GM21526 (cell line): ENCODE results near the gene GRK1.

Experiments
- ATAC-seq: cut with Tn5 transposase; IDR thresholded peaks from one replicate; pipeline ENCODE4 v1.9.1; 2021; ENCODE audit warnings: moderate library complexity; ENCODE audit not compliant: unreplicated experiment, low FRiP score

The GRK1 gene

DNA sequence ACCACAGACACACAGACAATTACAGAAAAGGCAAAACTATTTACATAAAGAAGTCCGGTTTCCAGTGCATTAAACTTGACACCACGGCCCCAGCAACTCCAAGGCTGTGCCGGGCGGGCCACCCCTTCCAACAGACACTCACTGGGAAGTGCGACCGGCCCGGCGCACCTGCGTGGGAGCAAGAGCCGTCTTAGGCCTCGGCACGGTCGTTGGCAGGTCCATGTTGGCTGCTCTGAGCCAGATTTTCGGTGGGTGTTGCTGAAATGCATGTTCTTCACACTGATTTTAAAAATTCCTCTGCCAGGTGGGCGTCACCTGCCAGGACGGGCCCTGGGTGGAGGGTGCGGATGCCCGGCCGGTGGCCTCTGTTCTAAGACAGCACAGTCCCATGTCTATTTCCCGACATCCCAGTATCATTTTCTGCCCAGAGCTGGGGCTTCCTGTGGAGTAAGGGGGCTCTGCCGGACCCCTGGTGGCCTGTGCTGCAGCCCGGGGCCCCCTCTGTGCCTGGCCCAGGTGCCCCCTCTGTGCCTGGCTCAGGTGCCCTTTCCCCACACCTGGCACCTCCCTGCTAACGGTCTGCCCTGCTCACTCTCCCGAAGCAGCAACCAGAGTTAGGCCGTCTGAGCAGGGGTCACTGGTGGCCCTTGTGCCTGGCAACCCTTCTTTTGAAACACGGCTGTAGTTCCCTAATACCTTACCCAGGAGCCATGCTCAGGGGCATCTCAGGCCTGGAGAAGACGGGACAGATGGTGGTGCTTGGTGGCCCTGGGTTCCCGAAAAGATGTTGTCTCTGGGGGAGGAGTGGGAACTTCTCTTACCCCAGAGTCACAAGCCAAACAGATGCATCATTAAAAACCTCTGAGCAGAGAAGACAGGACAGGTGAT, 101.2 kb downstream of the GRK1 start:
- ATAC-seq = no peak

DNA sequence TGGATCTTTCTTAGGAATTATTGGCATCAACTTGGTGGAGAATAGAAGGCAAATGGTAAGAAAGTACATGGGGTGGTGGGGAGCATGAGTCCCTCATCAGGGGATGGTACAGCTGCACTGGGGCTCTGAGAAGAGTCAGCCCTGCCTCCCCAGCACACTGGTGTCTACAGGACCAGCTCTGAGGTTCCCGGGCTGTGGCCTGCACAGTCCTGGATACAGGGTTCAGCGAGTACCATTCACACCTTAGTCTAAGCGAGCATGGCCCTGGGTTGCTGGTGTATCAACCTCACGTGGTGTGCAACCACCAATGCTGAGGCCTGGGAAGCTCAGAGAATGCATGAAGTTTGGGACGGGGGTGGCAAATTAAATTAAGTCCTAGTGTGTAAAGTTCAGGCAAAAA, 102.1 kb downstream of the GRK1 start:
- no peak for ATAC-seq

- no peak for ATAC-seq
Measured at GRCh38 chr13:113769881-113770280, 102.9 kb downstream of the GRK1 start.

DNA sequence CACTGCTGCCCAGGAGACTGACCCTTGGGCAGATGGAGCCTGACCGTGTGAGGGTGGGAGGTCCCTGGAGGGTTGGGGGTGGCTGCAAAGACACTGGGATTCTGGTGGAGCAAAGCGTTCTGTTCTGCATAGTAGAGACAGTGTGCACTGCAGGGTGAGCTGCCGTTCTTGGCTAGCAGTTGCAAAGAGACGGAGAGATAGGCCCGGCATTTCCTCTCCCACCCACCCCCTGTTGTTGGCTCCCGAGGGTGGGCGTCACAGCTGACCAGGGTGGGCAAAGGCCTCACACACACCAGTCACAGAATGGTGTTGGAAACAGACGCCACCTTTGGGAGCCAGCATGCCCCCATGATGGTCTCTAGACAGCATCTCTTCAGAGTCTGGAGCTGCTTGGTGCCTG, 103.4 kb downstream of the GRK1 start:
- no peak for ATAC-seq

DNA sequence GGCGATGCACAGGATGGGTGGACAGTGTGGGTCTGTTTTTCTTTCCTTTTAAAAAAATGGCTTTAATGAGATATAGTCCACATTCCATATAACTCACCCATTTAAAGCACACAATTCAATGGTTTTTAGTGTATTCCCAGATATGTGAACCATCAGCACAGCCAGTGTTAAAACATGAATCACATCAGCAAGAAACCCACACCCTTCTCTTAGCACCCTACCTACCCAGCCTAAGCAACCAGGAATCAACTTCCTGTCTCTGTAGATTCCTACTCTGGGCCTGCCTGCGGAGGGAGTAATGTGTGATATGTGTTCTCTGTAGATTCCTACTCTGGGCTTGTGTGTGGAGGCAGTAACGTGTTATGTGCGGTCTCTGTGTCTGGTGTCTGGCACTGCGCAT, 103.9 kb downstream of the GRK1 start:
- no peak for ATAC-seq

DNA sequence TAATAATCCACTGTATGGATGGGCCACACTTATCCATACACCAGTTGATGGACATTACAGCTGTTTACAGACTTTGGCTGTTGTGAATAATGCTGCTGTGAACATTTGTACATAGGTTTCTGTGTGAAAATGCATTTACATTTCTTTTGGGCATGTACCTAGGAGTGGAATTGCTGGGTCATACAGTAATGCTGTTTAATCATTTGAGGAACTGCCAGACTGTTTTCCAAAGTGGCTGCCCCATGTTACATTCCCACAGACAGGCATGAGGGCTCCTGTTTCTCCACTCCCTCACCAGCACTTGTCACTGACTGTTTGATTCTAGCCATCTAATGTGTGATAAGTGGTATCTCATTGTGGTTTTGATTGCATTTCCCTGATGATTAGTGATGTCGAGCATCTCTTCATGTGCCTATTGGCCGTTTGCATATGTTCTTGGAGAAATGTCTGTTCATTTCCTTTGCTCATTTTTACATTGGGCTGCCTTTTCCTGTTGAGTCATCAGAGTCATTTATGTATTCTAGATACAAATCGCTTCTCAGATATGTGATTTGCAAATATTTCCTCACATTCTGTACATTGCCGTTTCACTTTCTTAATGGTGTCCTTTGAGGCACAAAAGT, 104.8 kb downstream of the GRK1 start:
- no peak for ATAC-seq

DNA sequence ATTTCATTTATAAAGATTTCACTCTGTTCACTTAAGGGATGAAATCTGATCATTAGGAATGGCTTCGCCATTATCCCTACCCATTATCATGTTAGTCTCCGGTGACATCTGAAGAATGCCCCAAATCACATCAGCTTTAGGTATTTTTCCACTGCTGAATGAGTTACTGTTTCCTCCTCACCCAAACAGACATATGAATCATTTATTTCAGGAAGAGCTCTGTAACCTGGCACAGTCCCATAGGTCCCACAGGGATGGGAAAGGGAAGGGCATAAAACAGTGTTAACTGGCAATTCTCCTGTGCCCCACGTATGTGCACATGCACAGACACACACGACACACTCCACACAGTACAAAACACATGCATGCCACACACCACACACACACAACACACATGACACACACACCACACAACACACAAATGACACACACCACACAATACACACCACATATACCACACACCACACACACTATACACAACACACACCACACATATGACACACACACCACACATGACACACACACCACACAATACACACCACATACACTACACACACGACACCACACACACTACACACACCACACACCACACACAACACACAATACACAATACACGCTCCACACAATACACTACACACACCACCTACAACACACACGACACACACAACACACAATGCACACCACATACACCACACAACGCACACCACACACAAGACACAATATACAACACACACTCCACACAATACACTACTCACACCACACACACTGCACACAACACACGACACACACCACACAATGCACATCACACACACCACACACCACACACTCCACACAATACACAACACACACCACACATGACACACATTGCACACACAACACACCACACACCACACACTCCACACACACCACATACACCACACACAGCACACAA, 107.4 kb downstream of the GRK1 start:
- ATAC-seq = no peak

- ATAC-seq = no peak
Measured at GRCh38 chr13:113775451-113776145, 108.6 kb downstream of the GRK1 start.

- no peak for ATAC-seq
Measured at GRCh38 chr13:113776231-113777125, 109.5 kb downstream of the GRK1 start.

GRCh38 chr13:113777311-113778260, 110.6 kb downstream of the GRK1 start:
- no peak for ATAC-seq

DNA sequence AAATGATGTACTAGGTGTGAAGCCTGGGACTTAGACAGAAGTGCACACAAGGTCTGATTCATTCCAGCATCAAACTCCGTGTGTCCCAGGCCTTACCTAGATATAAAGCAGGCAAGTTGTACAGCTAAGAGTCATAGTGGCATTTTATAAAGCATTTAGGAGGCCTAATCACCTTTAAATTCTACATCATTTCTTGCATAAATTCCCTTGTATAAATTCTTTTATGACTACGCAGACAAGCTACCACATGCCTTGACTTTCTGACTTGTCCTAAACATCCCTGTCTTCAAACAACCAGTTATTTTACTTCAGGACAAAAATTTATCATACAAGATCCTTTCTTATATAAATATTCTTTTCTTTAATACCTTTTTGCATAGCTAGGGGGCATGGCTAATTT, 114.6 kb downstream of the GRK1 start:
- no peak for ATAC-seq

DNA sequence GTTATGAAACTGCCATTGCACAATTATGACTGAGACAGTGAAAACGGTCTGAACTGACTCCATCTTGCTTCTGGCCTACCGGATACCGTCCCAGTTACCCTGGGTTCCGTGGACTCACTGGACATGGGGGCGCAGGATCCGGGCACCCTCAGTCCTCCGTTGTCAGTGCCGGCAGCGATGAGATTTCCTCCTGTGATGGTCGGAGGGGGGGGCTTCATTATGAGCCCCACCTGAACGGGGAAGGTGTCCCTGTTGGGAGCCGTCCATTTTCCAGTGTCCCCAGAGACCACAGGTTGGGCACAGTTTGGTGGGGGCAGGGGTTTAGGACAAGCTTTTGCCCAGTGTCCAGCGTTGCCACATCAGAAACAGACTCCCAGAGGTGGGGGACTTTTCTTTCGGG, 115.5 kb downstream of the GRK1 start:
- ATAC-seq = no peak

DNA sequence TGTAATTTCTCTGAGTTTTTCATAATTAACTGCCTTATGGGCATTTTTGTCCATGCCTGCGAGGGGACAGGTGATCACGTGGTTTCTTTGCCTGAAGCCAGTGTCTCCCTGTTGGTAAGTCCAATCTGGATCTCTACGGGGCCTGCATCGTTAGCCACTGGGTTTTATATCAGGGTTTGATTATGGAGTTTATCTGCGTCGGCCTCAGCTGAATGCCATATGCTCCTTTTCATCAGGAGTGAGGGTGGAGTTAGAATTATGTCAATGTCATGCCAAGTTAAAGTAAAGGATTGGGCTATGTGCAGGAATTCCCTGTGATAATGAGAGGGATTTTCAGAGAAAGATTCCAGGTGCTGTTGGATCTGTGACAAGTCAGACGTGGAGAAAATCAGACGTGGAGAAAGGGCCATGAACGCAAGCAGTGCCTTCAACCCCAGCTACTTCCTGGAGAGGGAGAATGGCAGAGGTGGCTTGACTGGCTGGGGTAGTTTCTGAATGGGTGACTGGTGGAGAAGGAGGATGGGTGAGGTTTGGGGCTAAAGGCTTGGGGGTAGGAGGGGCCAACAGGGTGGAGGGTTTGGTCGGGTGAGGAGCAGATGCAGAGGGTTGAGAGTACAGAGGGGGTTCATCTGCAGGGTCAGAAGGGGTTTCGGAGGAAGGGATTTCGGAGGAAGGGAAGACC, 116.3 kb downstream of the GRK1 start:
- no peak for ATAC-seq

DNA sequence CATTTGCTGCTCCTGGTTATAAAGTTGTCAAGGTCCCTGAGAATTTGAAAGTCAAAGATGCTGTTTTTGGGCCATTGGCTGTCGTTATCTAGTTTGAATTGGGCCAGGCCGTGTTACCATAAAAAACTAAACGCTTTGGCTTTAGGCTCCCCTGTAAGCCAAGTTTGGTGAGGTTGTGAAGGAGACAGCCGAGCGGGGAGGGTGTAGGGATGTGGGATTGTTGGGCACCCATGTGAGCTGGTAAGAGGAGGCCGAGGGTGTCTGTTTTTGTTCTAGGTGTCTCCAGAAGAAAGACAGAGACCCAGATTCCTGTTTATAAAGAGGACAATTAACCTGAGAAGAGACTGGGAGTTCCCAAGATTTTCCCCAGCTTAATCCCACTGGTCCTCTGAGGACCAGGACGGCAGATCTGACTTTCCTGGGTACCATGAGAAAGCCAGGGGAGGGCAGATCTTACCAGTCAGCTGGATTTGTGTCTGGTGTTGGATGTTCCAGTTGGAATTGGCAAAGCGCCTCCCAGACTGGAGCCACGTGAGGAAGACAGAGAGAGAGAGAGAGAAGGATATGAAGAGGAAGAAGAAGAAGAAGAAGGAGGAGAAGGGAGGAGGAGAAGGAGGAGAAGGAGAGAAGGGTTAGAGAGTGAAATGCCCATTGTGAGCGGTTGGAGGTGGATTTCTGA, 117.1 kb downstream of the GRK1 start:
- no peak for ATAC-seq

DNA sequence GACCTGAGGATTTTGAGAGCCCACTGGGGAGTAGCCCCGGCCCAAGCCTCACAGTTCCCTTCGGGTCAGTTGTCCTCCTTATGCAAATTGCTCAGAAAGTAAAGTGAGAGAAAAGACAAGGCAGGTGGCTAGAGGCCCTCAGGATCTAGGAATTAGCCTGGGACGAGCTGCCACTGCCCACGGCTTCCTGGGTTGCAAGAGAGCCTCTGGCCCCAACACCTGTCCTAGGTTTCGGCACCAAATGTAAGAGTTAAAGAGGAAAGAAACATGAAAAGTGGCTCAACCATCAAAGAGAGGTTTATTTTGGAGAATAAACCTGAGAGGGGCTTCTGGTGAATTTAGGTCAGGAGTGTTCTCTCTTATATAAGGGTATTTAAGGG, 117.6 kb downstream of the GRK1 start:
- no peak for ATAC-seq

DNA sequence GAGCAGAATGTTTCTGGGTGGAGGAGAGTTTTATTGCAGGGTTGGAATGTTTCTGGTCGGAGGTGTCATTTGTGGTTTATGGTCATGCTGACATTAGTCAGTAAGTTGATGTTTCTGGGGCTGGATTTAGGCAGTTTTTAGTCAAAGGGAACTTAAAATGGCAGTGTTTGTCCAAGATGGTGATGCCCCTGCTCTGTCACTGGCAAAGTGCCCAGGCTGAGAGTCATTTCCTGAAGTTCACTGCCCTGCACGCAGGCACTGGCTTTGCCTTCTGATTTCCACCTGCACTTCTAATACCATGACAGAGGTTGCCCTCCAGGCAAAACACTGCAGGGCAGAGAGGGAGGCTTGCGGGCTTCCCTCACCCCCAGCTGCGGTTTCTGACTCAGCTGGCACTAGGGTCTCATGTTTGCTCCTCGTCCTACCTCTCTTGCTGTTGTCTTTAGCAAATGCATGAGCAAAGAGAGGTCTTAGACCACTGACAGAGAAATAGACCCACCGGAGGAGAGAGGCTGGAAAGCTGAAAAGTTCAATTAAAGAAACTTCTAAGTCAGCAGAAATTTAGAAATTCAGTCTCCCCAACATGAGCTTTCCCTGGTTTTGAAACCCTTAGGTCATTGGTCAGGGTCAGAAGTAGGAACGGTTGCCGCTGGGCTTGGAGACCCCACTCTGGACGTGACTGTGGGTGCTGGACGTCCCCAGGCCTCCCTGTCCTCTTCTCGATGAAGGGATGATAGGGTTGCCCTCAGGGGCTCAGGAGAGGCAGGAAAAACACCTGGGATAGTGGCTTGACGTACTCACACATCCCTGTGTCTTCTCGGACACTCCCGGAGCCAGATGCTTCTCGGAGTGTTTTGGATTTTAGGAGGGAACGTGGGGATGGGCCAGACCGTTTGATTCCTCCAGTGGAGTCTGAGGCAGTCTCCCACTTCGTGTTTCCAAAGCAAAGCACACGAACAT, 118.3 kb downstream of the GRK1 start:
- no peak for ATAC-seq
